HG02623 (cell line): Measurements from ENCODE around the gene ELFN1.

Experiments used
- ATAC-seq: cut with Tn5 transposase; IDR thresholded peaks from one replicate; pipeline ENCODE4 v1.9.1; 2021; ENCODE audit warnings: moderate library complexity; ENCODE audit not compliant: unreplicated experiment

ELFN1 gene

DNA sequence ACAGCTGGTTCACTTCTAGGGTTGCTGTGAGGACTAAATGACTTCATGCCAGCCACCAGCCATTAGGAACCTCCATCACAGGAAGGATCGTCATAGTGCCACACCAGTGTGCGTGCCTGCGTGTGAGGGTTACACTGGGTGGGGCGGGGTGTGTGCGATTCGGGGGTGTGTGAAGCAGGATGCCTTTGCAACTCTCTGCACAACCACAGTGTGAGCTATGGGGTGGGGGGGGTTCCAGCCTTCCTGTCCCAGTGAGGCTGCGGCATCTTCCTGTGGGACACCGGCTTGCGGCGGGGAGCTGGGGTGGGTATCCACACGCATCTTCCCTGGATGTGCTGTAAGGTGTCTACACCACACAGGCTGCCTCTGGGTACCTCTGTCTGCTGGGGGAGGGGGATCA lies 6.9 kb upstream of the ELFN1 start:
- ATAC-seq = no peak

DNA sequence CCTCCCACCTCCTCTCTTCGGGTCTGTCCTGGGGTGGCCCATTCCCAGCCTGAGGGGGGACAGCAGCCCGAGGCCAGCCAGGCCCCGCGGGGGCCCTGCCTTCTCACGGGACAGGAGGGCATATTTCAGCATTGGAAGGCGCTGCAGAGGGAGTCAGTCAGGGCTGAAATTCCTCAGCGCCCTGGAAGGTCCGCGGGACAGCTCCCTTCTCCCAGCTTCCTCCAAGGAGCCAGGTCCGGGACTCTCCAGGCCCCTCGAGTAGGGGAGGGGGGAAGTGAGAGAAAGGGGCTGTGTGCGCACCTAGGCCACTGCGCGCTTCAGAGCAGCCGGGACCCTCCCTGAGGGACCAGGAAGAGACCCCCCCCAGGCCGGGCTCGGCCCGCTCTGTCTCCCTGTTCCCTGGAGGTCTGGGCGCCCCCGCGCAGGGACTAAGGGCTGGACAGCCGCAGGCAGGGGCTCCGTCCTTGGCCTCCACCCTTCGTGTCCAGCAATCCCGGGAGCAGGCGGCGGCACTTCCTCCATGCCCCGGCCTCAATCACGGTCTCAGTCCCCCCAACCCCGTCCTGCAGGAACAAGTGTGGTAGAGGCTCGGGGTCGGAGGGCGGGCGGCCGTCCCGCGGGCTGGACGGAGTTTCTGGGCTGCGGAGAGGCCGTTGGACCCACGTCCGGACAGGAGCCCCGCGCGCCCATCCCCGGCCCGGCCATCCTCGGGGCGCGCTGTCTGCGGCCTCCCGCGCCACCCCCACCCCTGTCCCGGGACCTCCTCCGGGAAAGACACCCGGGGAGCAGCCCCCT lies 6.0 kb upstream of the ELFN1 start:
- ATAC-seq = no peak

DNA sequence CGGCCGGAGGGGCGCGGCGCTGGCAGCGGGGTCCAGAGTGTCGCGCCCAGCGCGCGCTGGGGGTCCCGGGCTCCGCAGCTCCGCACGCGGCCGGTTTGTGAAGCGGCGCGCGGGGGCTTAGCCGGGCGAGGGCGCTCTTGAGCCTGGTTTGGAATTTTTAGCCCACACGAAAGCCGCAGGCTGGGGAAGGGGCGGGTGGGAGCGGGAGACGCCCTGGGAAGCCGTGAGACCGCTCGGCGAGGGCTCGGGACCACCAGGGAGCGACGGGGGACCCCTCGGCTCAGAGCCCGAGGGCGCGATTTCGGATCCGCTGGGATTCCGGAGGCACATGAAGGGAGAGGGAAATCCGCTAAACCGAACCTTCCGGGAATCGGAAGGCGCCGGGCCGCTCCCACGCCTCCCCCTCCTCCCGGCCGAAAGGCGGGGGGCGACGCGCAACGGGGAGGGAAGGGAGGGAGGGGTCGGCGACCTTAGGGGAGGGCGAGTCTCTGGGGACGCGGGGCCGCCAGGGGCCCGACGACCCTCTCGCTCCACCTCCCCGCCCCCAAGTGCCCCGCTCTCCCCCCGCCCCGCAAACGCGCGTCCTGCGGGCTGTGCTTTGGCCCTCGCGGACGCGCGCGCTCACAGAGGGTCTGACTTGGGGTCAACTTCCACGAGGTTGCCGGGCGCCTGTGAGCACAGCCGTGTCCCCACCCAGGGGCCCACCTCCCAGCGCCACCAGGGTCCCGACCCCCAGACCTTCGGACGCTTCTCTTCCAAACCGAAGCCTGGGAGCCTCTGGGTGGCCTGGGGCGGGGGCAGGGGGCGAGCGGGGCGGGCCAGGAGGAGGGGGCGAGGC lies 5.1 kb upstream of the ELFN1 start:
- no peak for ATAC-seq

DNA sequence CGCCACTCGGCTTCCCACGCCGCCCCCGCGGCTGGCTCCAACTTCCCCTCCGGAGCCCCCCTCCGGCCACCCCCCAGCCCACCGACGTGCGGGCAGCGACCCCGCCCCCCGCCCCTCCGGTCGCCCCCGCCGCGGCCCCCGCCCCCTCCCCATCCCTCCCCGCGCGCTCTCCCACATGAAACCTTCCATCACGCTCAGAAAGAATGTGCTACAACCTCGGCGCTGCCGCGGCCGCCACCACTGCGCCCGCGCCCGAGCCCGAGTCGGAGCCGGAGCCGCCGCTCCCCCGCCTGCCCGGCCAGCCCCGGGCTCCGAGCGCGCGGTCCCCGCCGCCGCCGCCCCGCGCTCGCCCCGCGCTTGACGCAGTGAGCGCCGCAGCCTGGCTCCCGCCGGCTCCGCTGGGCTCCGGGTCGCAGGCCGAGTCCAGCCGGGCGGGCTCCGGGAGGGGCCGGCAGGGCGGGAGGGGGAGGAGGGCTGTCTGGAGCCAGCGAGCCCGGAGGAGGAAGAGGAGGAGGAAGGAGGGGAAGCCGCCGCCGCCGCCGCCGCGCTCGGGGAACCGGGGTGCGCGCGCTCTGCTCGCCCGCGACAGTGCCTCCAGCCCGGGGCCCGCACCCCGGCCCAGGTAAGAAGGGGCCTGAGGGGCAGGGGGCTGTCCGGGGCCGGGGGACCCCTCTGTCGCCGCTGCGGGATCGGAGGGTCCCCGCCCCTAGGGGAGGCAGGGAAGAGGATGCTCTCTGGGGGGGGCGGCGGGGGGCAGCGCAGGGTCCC lies 4.3 kb upstream of the ELFN1 start:
- ATAC-seq = no peak

DNA sequence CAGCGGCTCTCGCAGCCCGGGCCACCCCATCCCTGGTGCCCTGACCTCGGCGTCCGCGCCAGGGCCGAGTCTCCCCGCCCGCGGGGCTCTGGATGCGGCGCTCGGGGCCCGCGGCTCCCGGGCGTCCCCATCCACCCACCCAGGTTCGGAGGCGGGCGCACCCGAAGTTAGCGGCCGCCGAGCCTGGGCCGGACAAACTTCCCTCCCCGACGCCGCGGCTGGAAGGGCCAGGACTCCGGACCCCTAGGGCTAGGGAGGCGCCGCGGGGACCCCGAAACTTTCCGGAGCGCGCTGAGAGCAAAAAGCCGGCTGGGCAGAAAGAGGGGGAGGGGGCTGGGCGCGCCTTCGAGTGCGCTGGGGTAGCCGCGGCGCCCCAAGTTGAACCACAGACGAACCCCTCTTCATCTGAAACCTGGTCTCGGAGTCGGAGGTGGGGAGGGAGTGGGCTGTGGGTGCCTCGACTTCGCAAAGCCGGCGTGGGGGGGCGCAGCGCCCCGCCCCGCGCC lies 3.7 kb upstream of the ELFN1 start:
- no peak for ATAC-seq

DNA sequence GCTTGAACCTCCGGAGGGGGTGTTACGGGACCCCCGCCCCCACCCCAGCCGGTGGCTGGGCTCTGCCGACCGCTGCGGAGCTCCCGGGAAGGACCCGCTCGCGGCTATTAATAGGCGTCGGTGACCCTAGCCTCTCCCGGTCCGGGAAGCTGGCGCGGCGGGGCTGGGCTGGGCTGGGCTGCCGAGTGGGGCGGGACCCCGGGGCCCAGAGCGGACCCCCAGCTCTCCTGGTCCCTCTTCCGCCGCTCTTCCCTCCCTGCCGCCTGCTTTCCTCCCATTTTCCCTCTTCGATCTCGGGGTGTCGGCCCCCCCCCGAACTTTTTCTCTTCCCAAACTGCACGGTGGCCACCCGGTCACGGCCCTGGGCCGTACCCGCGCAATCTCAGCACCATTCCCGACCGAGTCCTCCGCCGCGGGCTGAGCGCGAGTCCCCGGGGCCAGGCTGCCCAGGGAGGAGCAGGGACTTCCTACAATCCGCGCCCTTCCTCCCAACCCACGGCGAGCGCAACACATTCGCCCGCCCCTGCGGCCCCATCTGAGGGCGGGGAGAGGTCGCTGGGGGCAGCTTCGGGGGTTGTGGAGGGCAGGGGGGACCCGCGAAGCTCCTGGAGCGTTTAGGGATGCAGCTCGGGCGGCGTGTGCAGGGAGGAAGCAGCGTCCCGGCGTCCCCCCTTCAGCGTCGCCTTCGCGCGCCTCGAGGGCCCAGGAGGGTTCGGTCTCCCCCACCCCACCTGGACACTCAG lies 3.1 kb upstream of the ELFN1 start:
- ATAC-seq = no peak

DNA sequence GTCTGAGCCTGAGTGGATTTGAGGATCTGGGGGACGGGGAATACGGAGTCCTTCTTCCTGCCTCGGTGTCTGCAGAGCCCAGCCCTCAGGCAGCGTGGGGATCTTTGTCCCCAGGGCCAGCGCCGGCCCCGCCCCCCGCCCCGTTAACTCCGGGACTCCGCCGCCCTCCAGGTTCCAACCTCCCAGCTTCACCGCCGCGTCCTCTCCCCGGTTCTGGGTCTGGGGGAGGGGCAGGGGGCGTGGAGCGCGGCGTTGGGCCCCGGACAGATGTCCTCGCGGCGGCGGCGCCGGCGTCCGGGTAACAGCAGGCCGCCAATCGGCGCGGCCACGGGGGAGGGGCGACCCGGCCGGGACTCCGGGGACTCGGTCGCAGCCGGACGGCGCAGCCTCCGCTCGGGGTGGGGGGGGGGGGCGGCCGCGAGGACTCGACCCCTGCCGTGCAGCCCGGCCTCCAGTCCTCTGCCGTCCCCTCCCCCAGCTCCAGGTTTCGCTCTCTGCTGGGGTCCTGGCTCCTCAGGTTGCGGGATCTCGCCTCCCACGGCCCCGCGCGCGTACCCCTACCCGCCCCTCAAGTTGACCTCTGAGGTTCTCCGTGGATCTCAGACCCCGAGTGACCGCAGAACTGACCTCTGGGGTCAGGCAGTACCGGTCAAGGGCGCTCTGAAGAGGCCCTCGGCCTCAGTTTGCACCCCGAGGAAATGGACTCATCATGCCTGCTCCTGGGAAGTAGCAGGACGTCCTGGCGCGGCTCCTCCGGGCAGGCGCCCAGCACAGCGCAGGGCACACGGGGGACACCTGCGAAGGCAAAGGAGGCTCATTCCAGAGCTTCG lies 2.3 kb upstream of the ELFN1 start:
- no peak for ATAC-seq

DNA sequence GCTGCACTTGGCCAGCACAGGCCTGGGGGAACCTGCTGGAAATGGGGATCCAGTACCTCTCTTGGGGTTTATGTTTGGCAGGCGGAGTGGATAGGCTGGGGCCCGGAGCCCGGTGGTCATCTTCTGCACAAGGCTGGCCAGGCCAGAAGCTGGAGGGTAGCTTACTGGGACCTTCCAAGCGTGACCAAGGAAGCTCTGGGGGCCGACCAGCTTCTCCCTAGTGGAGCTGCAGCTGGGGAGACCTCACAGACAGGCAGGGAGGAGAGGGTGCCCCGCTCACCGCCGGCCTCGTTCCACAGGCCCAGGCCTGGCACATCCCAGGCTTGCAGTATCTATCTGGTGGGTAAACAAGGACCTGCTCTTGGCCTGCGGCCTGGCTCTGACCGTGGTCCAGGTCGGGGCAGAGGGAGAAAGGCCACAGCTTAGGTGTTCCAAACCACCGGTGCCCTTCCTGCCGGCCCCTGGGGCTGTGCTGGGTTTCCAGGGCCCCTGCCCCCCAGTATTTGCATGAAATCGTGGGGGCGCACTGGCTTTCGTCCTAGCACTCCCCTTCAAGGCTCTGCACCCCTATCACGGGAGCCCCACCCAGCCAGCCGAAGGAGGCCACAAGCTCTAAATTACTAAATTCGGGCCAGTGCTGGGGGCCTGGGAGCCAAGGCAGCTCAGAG lies 1.5 kb upstream of the ELFN1 start:
- ATAC-seq = no peak

DNA sequence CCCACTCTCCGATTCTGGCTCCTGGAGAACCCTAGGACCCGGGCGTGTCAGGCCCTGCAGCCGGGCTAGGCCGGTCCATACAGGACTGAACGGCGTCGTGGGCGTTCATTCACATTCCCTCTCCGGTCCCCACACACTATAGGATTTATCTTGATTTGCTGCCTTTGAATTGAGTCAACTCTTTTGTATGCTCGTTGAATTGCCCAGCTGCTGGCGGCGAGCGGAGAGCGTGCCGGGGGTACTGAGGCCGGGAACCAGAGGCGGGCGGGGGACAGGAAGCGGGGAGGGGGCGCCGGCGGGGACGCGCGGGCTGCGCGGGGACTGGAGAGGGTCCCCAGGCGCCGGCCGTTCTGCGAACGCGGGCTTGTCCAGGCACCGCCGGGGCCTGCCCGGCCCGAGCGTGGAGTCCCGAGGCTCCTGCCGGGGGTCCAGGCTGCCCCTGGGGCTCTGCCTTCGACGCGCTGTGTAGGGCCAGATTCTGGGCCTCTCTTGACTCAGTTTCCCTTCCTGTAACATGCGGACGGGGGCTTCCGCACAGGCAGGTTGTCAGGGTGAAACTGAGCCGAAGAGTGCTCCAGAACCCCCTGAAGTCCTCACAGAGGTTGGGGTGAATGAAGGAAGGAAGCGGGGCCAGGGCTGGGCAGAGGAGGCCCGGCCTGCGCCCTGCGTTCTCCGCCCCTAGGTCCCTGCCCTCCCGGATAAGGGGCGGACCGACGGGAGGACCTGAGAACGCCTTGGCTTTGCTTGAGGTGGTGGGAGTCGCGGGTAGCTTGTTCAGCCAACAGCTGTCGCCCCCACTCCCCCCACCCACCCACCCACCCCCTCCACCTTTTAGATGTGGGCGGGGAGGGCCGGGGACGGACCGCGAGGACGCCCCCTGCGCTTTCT lies 769 bp upstream of the ELFN1 start:
- no peak for ATAC-seq

DNA sequence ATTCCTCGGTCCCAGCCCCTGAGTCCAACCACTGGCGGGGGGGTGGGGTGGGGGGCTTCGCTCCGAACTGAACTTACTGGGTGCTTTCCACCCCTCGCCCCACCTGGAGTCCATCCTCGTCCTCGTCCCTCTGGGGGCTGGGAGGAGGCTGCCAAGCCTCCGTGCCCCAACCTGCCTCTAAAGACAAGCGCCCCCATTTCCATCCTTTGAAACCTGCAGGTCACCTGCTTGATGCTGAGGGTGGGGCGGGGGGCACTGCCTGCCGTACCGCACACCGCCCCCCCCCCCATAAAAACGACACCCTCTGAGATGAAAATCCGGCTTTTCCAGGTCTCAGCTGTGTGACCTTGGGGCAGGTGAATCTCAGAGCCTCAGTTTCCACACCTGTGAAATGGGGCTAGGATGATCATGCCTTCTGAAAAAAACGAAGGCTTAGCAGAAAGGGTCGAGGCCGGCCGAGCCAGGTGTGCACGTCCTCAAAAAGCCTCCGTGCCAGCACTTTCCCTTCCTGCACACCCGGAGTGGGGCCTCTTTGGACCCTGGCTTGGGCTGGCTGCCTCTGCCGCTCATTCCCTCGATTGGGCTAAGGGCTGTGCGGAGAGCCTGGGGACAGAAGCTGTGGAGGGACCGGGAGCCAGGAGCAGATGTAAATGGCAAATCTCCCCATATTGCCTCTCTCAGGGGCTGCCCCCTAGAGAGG lies 967 bp downstream of the ELFN1 start:
- no peak for ATAC-seq

DNA sequence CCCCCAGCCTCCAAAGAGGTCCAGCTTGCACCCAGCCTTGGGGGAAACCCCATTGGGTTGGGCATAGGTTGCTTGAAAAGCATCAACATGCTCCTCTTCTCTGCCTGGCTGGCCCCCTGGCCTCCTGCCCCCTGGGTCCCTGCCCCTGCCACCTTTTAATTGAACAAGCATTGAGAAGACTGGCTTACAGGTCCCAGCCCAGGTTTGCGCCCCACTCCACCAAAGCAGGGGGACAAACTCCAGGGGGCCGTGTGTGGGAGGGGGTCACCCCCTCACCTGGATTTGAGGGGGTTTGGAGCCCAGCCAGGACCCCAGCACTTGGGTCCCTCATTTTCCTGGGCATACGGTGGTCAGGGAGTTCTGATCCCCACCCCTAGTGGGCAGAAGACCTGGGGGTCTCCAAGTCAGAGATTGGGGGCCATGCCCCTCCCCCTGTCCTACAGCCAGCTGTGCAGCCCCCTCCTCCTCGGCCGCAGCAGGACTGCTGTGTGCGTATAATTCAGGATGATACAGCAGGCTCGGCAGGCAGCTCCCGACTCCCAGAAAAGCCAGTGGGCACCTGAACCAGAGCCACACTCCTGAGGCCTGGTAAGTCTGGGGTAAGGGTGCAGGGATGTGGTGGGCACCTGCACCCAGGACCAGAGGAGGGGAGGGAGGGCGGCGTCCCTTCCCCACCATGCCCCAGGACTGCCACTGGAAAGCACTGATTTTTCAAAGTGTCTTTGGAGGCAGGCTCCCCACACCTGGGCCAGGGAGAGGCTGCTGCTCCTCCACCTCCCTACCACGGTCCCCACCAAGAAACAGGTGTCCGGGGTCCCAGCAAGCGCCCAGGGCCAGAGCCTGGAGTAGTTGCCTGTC lies 1.7 kb downstream of the ELFN1 start:
- no peak for ATAC-seq

DNA sequence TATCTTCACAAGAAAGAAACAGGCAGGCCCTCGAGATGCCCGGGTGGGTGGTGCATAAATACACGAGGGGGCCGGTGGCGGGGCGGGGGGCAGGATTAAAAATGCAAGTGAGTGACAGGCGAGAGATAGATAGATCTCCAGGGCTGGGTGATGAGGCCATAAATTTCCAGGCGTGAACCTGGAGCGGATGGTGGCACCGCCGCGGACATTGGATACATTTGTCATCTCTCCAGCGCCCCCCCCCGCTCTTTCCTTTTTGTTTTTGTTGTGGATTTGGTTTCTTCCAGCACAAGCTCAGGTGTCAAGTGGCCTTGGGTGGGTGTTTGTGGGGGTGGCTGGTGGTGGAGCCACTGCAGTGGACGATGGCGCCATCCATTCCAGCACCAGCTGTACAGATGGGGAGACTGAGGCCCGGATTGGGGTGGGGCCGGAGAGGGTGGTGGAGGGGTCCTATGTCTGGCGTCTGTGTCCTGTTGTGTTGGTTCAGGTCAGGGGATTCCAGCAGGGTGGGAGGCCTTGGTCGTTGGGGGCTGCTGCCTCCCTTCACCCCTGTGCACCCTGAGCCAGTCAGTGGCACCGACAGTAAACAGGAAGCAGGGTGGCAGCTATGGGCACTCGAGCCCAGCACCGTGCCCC lies 2.9 kb downstream of the ELFN1 start:
- no peak for ATAC-seq

DNA sequence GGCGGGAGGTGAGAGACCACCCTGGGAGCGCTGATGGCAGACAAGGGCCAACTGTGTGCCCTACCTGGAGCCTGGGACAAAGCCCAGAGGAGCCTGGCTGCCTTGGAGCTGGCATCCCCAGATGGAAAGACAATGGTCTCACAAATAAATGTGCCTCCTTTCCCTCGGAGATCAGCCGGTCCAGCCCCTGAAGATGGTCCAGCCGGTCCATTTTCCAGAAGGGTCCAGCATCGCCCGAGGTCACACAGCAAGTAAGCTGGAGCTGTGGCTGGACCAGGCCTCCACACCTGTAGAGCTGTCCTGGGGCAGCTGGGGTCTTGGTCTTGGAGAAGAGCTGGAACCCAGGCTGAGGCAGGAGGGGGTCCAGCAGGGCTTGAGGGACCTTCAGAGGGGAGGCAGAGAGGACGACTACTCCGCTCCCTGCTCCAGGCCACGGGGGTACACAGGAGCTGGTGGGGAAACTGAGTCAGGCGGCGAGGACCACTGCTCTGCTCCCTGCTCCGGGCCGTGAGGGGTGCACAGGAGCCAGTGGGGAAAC lies 3.6 kb downstream of the ELFN1 start:
- no peak for ATAC-seq

DNA sequence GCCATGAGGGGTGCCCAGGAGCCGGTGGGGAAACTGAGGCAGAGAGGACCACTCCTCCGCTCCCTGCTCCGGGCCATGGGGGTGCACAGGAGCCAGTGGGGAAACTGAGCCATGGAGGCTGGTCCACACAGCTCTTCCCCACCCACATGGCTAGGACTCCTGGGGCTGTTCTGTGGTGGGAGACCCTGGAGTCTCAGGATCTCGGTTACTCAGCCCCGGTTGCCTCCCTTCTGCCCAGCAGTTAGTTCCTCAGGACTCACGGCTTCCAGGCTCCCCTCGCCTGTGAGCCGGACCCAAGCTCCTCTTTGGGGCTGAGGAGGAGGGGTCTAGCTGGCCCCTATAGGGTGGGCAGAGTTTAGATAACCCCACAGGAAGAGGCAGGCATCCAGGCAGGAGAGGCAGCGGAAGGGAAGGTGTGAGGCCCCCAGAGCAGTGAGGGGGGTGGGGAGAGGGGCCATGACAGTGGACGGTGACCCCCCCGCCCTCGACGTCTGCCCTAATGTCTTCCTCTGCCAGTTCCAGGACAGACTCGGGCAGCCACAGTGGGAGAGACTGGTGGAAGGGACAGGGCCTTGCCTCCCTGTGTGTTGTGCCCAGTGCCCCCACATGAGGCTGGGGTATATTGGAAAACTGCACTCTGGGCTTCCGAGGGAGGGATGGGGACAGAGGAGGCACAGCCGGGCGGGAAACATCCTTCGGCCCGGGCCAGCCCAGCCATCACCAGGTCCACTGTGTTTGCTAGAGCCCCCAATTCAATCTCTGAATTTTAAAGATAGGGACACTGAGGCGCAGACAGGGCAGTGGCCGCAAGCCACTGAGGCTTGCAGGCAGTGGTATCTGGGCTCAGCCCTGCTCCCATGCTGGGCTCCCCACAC lies 4.3 kb downstream of the ELFN1 start:
- no peak for ATAC-seq

DNA sequence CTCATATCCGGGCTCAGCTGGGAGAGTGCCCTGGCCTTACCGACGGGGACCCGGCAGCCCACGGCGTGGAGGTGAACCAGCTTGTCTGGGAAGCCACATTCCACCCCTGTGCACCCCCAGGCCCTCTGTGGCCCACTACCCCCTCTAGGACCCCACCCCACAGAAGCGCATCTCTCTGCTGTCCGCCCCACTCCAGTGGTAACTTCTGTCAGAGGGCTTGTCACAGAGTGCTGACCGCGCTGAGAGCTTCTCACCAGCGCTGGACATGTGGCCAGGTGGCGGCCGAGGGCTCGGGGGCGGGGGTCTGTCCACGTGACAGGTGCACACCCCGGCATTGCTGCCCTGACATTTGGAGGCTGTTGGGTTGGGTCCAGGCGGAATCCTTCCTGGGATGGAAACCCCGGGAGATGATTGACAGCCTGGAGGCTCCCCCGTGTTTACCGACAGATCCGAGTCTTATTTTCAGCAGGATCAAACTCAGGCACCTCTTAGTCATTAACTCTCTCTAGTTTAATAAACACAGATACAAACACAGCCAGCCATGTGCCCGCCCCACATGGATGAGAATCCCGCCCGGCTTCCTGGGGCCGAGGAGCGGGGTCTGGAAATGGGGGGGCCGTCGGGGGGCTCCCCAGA lies 5.1 kb downstream of the ELFN1 start:
- ATAC-seq = no peak
